SK-N-SH treated with all-trans-retinoic acid at 6 μM for 48 hours (cell line): Measurements from ENCODE around the gene MARCHF10.
A peak's percentile ranks its signal among the peaks of the same experiment; 100 is the strongest.

Source experiments
- ATAC-seq: fragments of 200-7000 bp; cut with Tn5 transposase; 3 replicates; pipeline ENCODE4 v1.9.1; 2020; ENCODE audit warnings: mild to moderate bottlenecking, moderate library complexity
- ARNTL ChIP-seq: fragments of 450-650 bp; formaldehyde crosslinking; IDR thresholded peaks from 2 replicates; pipeline ENCODE4 v1.5.0; 2020; ENCODE audit warnings: low read depth, mild to moderate bottlenecking, moderate library complexity, borderline replicate concordance
- BACH2 ChIP-seq: fragments of 250-450 bp; sonication (Bioruptor Pico); IDR thresholded peaks from 2 replicates; pipeline ENCODE4 v1.9.0; 2021; ENCODE audit warnings: mild to moderate bottlenecking, borderline replicate concordance
- CSDC2 ChIP-seq: fragments of 250-450 bp; sonication (Bioruptor Pico); IDR thresholded peaks from 2 replicates; pipeline ENCODE4 v1.5.0; 2020; ENCODE audit warnings: mild to moderate bottlenecking, moderate library complexity
- CSRNP3 ChIP-seq: fragments of 250-450 bp; sonication (Bioruptor Pico); IDR thresholded peaks from 2 replicates; pipeline ENCODE4 v1.5.1; 2021; ENCODE audit warnings: mild to moderate bottlenecking, moderate library complexity
- ESRRG ChIP-seq: fragments of 250-450 bp; sonication (Bioruptor Pico); IDR thresholded peaks from 2 replicates; pipeline ENCODE4 v1.6.1; 2021; ENCODE audit warnings: mild to moderate bottlenecking
- GLIS3 ChIP-seq: fragments of 250-450 bp; sonication (Bioruptor Pico); IDR thresholded peaks from 2 replicates; pipeline ENCODE4 v1.5.0; 2020; ENCODE audit warnings: mild to moderate bottlenecking, moderate library complexity
- ISL1 ChIP-seq: fragments of 250-450 bp; sonication (Bioruptor Pico); IDR thresholded peaks from 2 replicates; pipeline ENCODE4 v2.1.2; 2022; ENCODE audit warnings: mild to moderate bottlenecking, moderate library complexity
- PPARA ChIP-seq: fragments of 250-450 bp; sonication (Bioruptor Pico); IDR thresholded peaks from 2 replicates; pipeline ENCODE4 v1.5.0; 2020; ENCODE audit warnings: mild to moderate bottlenecking, borderline replicate concordance
- RARB ChIP-seq: fragments of 250-450 bp; sonication (Bioruptor Pico); IDR thresholded peaks from 2 replicates; pipeline ENCODE4 v1.8.0; 2021; ENCODE audit warnings: mild to moderate bottlenecking, moderate library complexity
- TCF4 ChIP-seq: fragments of 250-450 bp; sonication (Bioruptor Pico); IDR thresholded peaks from 2 replicates; pipeline ENCODE4 v1.8.0; 2021; ENCODE audit warnings: mild to moderate bottlenecking, moderate library complexity, borderline replicate concordance
- TOX ChIP-seq: fragments of 250-450 bp; sonication (Bioruptor Pico); IDR thresholded peaks from 2 replicates; pipeline ENCODE4 v1.8.0; 2021; ENCODE audit warnings: mild to moderate bottlenecking, moderate library complexity, borderline replicate concordance
- ZC3H10 ChIP-seq: fragments of 250-450 bp; sonication (Bioruptor Pico); IDR thresholded peaks from 2 replicates; pipeline ENCODE4 v1.5.1; 2021; ENCODE audit warnings: mild to moderate bottlenecking, moderate library complexity
- ZFP3 ChIP-seq: fragments of 250-450 bp; sonication (Bioruptor Pico); IDR thresholded peaks from 2 replicates; pipeline ENCODE4 v1.5.0; 2020; ENCODE audit warnings: mild to moderate bottlenecking, moderate library complexity
- ZFP30 ChIP-seq: fragments of 450-650 bp; formaldehyde crosslinking; IDR thresholded peaks from 2 replicates; pipeline ENCODE4 v1.5.0; 2022; ENCODE audit warnings: mild to moderate bottlenecking, moderate library complexity
- ZNF565 ChIP-seq: fragments of 450-650 bp; formaldehyde crosslinking; conservative IDR thresholded peaks from 2 replicates; pipeline ENCODE4 v1.5.0; 2020; ENCODE audit warnings: low read depth, mild to moderate bottlenecking, moderate library complexity
- ZNF70 ChIP-seq: fragments of 450-650 bp; formaldehyde crosslinking; IDR thresholded peaks from 2 replicates; pipeline ENCODE4 v1.5.0; 2020; ENCODE audit warnings: mild to moderate bottlenecking, moderate library complexity
- ZNF8 ChIP-seq: fragments of 450-650 bp; formaldehyde crosslinking; IDR thresholded peaks from 2 replicates; pipeline ENCODE4 v1.5.0; 2020; ENCODE audit warnings: mild to moderate bottlenecking, moderate library complexity
- TF ChIP-seq, protein P1 (sequence below): fragments of 250-450 bp; sonication (Bioruptor Pico); IDR thresholded peaks from 2 replicates; pipeline ENCODE4 v1.8.0; 2021; ENCODE audit warnings: low read depth, mild to moderate bottlenecking, moderate library complexity, borderline replicate concordance
- TF ChIP-seq, protein P2 (sequence below): fragments of 250-450 bp; sonication (Bioruptor Pico); IDR thresholded peaks from 2 replicates; pipeline ENCODE4 v1.8.0; 2020; ENCODE audit warnings: mild to moderate bottlenecking, moderate library complexity, borderline replicate concordance
- TF ChIP-seq, protein P3 (sequence below): fragments of 250-450 bp; sonication (Bioruptor Pico); IDR thresholded peaks from 2 replicates; pipeline ENCODE4 v1.5.1; 2020; ENCODE audit warnings: low read depth, mild to moderate bottlenecking, moderate library complexity

Gene MARCHF10

DNA sequence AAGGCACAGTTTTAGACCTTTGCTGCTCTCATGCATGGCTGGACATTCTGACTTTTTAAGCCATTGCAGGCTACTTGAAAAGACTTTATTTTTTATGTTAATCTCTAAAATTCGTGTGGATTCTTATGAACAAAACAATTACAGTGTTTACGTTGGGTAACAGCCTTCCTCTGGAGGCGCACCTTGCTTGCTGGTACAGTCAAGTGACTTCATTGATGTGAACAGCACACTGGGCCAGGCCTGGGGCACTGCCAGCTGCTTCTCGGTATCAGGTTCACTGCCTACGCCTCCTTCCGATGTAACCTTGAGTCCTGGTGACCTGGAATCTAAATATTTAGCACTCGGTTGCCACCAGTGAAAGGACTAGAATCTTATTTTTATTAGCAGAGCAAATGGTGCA is 27.8 kb downstream of the MARCHF10 start (continued):
- TF ChIP-seq, protein P1, sequence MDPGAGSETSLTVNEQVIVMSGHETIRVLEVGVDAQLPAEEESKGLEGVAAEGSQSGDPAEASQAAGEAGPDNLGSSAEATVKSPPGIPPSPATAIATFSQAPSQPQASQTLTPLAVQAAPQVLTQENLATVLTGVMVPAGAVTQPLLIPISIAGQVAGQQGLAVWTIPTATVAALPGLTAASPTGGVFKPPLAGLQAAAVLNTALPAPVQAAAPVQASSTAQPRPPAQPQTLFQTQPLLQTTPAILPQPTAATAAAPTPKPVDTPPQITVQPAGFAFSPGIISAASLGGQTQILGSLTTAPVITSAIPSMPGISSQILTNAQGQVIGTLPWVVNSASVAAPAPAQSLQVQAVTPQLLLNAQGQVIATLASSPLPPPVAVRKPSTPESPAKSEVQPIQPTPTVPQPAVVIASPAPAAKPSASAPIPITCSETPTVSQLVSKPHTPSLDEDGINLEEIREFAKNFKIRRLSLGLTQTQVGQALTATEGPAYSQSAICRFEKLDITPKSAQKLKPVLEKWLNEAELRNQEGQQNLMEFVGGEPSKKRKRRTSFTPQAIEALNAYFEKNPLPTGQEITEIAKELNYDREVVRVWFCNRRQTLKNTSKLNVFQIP (CRISPR knock-in tag), result no peak
- TF ChIP-seq ZNF8 (CRISPR knock-in tag), result no peak
- TF ChIP-seq ISL1 (CRISPR knock-in tag), result no peak
- TF ChIP-seq, protein P2, sequence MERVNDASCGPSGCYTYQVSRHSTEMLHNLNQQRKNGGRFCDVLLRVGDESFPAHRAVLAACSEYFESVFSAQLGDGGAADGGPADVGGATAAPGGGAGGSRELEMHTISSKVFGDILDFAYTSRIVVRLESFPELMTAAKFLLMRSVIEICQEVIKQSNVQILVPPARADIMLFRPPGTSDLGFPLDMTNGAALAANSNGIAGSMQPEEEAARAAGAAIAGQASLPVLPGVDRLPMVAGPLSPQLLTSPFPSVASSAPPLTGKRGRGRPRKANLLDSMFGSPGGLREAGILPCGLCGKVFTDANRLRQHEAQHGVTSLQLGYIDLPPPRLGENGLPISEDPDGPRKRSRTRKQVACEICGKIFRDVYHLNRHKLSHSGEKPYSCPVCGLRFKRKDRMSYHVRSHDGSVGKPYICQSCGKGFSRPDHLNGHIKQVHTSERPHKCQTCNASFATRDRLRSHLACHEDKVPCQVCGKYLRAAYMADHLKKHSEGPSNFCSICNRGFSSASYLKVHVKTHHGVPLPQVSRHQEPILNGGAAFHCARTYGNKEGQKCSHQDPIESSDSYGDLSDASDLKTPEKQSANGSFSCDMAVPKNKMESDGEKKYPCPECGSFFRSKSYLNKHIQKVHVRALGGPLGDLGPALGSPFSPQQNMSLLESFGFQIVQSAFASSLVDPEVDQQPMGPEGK (CRISPR knock-in tag), result no peak
- TF ChIP-seq PPARA, result no peak

DNA sequence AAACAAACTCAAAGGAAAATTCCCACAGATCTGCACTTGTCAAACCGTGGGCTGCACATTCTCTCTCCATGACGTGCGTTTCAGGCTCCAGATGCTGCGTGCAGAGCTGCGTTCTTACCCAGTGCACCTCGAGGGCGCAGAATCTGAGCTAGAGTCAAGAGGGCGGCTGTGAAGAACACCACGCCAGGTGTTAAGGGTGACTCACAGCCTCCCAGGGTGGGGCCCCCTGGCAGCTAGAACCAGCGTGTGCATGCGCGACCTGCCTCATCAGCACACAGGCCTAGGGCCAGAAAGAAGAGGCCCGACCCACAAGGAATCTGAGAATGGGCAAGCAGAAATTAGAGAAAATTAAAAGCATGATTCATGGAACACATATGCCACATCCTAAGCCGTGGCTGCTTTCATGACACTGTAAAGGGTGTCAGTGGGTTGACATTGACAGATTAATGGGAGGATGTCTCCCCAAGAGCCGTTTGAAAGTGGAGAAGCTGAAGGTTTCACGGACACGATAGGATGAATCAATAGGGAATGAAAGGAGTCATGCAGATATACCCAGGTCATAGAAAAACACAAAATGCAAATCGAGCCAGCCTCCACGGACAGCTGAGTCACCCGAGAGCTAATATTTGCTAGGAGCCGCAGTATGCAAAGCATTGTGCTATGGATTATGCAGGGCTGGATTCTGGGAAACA is 29.0 kb downstream of the MARCHF10 start:
- ATAC-seq, result peak; percentile 88
- no peak for TF ChIP-seq ZNF565
- TF ChIP-seq ZFP3 (CRISPR knock-in tag), result no peak
- no peak for TF ChIP-seq ARNTL (CRISPR knock-in tag)
- TF ChIP-seq, protein P1 (CRISPR knock-in tag), result no peak
- no peak for TF ChIP-seq ESRRG (CRISPR knock-in tag)

DNA sequence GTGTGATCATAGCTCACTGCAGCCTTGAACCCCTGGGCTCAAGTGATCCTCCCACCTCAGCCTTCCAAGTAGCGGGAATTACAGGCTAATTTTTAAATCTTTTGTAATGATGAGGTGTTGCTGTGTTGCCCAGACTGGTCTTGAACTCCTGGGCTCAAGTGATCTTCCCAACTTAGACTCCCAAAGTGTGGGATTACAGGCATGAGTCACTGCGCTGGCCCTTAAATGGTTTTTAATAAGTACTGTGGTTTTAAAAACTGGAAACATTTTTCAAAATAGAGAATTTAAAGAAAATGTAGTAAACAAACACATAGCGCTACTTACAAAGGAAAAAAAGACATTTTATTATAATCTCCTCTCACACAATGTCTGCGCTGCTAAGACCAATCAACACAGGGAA is 32.2 kb downstream of the MARCHF10 start:
- no peak for ATAC-seq
- TF ChIP-seq ARNTL (CRISPR knock-in tag) (no peak), ZFP30 (CRISPR knock-in tag) (no peak), RARB (CRISPR knock-in tag) (no peak), GLIS3 (CRISPR knock-in tag) (no peak), CSDC2 (CRISPR knock-in tag) (no peak), BACH2 (CRISPR knock-in tag) (no peak), ZC3H10 (CRISPR knock-in tag) (no peak), ZFP3 (CRISPR knock-in tag) (no peak), ZNF565 (no peak), ZNF8 (CRISPR knock-in tag) (no peak), ZNF70 (CRISPR knock-in tag) (no peak), TOX (CRISPR knock-in tag) (no peak), CSRNP3 (CRISPR knock-in tag) (no peak), TCF4 (CRISPR knock-in tag) (no peak)
- TF ChIP-seq, protein P2 (CRISPR knock-in tag), result no peak
- TF ChIP-seq, protein P3, sequence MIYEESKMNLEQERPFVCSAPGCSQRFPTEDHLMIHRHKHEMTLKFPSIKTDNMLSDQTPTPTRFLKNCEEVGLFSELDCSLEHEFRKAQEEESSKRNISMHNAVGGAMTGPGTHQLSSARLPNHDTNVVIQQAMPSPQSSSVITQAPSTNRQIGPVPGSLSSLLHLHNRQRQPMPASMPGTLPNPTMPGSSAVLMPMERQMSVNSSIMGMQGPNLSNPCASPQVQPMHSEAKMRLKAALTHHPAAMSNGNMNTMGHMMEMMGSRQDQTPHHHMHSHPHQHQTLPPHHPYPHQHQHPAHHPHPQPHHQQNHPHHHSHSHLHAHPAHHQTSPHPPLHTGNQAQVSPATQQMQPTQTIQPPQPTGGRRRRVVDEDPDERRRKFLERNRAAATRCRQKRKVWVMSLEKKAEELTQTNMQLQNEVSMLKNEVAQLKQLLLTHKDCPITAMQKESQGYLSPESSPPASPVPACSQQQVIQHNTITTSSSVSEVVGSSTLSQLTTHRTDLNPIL (CRISPR knock-in tag), result no peak
- TF ChIP-seq, protein P1 (CRISPR knock-in tag), result no peak
- TF ChIP-seq, all 23 proteins: peak for 0
